ENCODE measurements around the gene PRKCQ. TPM values are rescaled to one million over a fixed set of nuclear protein-coding genes. Genes with fewer than 3 reads are reported as not detected.

The PRKCQ gene
- total and polyA plus RNA-seq, 2 of the 8 experiments (the other 6 are each of a cell fraction or from before 2014, with no cell fraction given) = 9.1 to 22.6 TPM

- no peak overlapping the region for H4K5ac ChIP-seq (ENCODE audit: insufficient read length, low read depth, low read length)
- H2BK20ac ChIP-seq (ENCODE audit: low read length) = no peak overlapping the region
- H4K8ac ChIP-seq (ENCODE audit: extremely low read depth, insufficient read depth, low read length) = no peak overlapping the region
- H3K14ac ChIP-seq (ENCODE audit: insufficient read length) = no peak overlapping the region
- no peak overlapping the region for H3K4me3 ChIP-seq (ENCODE audit: extremely low read depth in 1 of 4, insufficient read depth in 2 of 4, low read depth in 3 of 4, low read length in 4 of 4)
- H3K23ac ChIP-seq (ENCODE audit: insufficient read length) = no peak overlapping the region
- H3K9me3 ChIP-seq (ENCODE audit: insufficient read depth in 2 of 2, low read depth in 1 of 2, low read length in 1 of 2) = no peaks in the 10 kb centered on the region
- POLR2A ChIA-PET (ENCODE audit: partially characterized antibody) = interaction anchor here (1.5 to 7.0 kb wide), 2 partner anchors 37 to 199 kb away, joined by 3 to 66 read pairs; partner anchors contain the start of gene PFKFB3
- no peak for DNase-seq (ENCODE audit: low read depth in 1 of 2, low spot score in 2 of 2)
- no peaks in the 10 kb centered on the region for H3K27me3 ChIP-seq (replicated peaks in 1 of 4; ENCODE audit: control insufficient read depth in 3 of 4, extremely low read depth in 1 of 4, insufficient read depth in 3 of 4, low read length in 3 of 4)
- H2AK5ac ChIP-seq (ENCODE audit: low read depth, low read length) = no peak overlapping the region; the same call in 1 of the 2 replicates
- no peak for FAIRE-seq
- no peak overlapping the region for H3K18ac ChIP-seq (ENCODE audit: extremely low read depth, low read length)
- no peak overlapping the region for H3K27ac ChIP-seq (ENCODE audit: low read depth, low read length)
- WGBS, 2 experiments (ENCODE audit: extremely low coverage in 1 of 2, insufficient coverage in 1 of 2, insufficient read length in 1 of 2, insufficient replicate concordance in 2 of 2, low coverage in 1 of 2, low lambda C conversion rate in 2 of 2, missing lambda C conversion rate in 1 of 2) = 91% methylated on average over 9 of the region's 9 CpGs; no CpG with 5 or more reads in 1 of the 2 experiments
- H3K4me2 ChIP-seq (ENCODE audit: insufficient read depth in 1 of 2, low read depth in 2 of 2, low read length in 2 of 2) = no peak overlapping the region
- H3K4ac ChIP-seq (replicated peaks; ENCODE audit: insufficient read length, low read depth, low read length) = no peak overlapping the region
- no peak overlapping the region for H4K91ac ChIP-seq (replicated peaks; ENCODE audit: insufficient read length, low read length)
- H3K4me1 ChIP-seq (replicated peaks in 1 of 4; ENCODE audit: control insufficient read depth in 3 of 4, insufficient read depth in 4 of 4, low read length in 3 of 4) = no peaks in the 10 kb centered on the region; a peak in 2 of 7 replicates
- no peak overlapping the region for H2BK12ac ChIP-seq (ENCODE audit: low read depth, low read length)
- H3K79me2 ChIP-seq (ENCODE audit: control insufficient read depth in 1 of 2, insufficient read depth in 2 of 2, low read length in 2 of 2) = no peaks in the 10 kb centered on the region; a peak in 1 of 4 replicates
- TF ChIP-seq POU5F1 (IDR thresholded peaks at IDR 0.05; ENCODE audit: low read depth, low read length) (no peak), PHF8 (conservative IDR thresholded peaks at IDR 0.05; ENCODE audit: low read depth, low read length) (no peak), CBX5 (IDR thresholded peaks at IDR 0.05; ENCODE audit: low read depth, low read length) (no peak), USF2 (IDR thresholded peaks at IDR 0.05; ENCODE audit: low read length) (no peak)
- TF ChIP-seq, protein P1, sequence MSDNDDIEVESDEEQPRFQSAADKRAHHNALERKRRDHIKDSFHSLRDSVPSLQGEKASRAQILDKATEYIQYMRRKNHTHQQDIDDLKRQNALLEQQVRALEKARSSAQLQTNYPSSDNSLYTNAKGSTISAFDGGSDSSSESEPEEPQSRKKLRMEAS (IDR thresholded peaks at IDR 0.05) = no peak
- no peak overlapping the region for H3K56ac ChIP-seq (replicated peaks; ENCODE audit: insufficient read length, low read depth, low read length)
- H3K9ac ChIP-seq (replicated peaks in 1 of 4; ENCODE audit: extremely low read depth in 1 of 4, low read depth in 3 of 4, low read length in 3 of 4) = no peak overlapping the region
- H2BK120ac ChIP-seq (replicated peaks; ENCODE audit: low read depth, low read length) = no peak overlapping the region
- H2BK15ac ChIP-seq (ENCODE audit: low read length) = no peak overlapping the region
- H3K36me3 ChIP-seq (ENCODE audit: control insufficient read depth in 2 of 4, insufficient read depth in 4 of 4, low read length in 3 of 4) = no peaks in the 10 kb centered on the region
- no peak overlapping the region for H2BK5ac ChIP-seq (ENCODE audit: low read depth, low read length)
- H4K20me1 ChIP-seq (replicated peaks in 1 of 2; ENCODE audit: control insufficient read depth in 1 of 2, insufficient read depth in 2 of 2, low read length in 2 of 2) = no peaks in the 10 kb centered on the region
- peaks cover under 1% of the 10 kb centered on the region; the same call in 1 of the 2 replicates for H3K23me2 ChIP-seq (ENCODE audit: low read depth, low read length)
- H2AFZ ChIP-seq (ENCODE audit: low read length) = no peak overlapping the region
- H3K79me1 ChIP-seq (ENCODE audit: low read depth, low read length) = no peaks in the 10 kb centered on the region
- CTCF ChIA-PET (ENCODE audit: partially characterized antibody) = interaction anchor here (0.6 to 6.1 kb wide), 61 partner anchors 8 to 450 kb away, joined by 3 to 56 read pairs (median 5); partner anchors contain the start of gene PFKFB3
These were observed 177.7 kb downstream of the PRKCQ start for GRCh38 chr10:6402349-6402709.
